IMR-90 (cell line): ENCODE results near the gene IGLL1. TPM values are rescaled to one million over a fixed set of nuclear protein-coding genes. Genes with fewer than 3 reads are reported as not detected.
A peak's percentile ranks its signal among the peaks of the same experiment; 100 is the strongest.

Experiments used
- ATAC-seq: fragments of 200-7000 bp; cut with Tn5 transposase; 2 replicates; pipeline ENCODE4 v1.9.1; 2020; ENCODE audit warnings: low read depth, mild to moderate bottlenecking, moderate library complexity
- BruUV-seq: library from RNA; stranded (reverse); fragments of 400-500 nt; replicated peaks from 2 replicates; lab custom pipeline; 2021; lab: Mats Ljungman, UMichigan
- CTCF ChIA-PET: fragments of 300-600 bp; formaldehyde crosslinking; extraction: SDS; loops from one replicate; lab custom pipeline; 2021; ENCODE audit warnings: antibody characterized with exemption; lab: Yijun Ruan, JAX
- POLR2A ChIA-PET: fragments of 300-600 bp; sonication (Branson Sonifier 250); formaldehyde crosslinking; loops from one replicate; lab custom pipeline; 2022; ENCODE audit warnings: antibody characterized with exemption; ENCODE audit not compliant: unreplicated experiment; lab: Charles Lee
- DNase-seq: peaks from one replicate; pipeline ENCODE4 v3.0.0; 2013
- H2AFZ ChIP-seq: replicated peaks from 2 replicates; pipeline ENCODE3; 2013; ENCODE audit warnings: low read length, mild to moderate bottlenecking; ENCODE audit not compliant: poor library complexity
- H2AK5ac ChIP-seq: 2 replicates; pipeline ENCODE4 v1.6.1; 2013; ENCODE audit warnings: low read depth, low read length, inconsistent platforms
- H2AK9ac ChIP-seq: replicated peaks from 2 replicates; pipeline ENCODE3; 2013; ENCODE audit warnings: mild to moderate bottlenecking, low read depth, low read length, moderate library complexity; ENCODE audit not compliant: poor library complexity
- H2BK120ac ChIP-seq: 2 replicates; pipeline ENCODE4 v1.6.1; 2013; ENCODE audit warnings: low read depth, low read length, inconsistent platforms
- H2BK15ac ChIP-seq: 3 replicates; pipeline ENCODE4 v1.6.1; 2013; ENCODE audit warnings: low read depth, low read length, inconsistent platforms
- H2BK20ac ChIP-seq: 2 replicates; pipeline ENCODE4 v1.6.1; 2013; ENCODE audit warnings: low read depth, mild to moderate bottlenecking, inconsistent platforms, low read length, moderate library complexity
- H2BK5ac ChIP-seq: 2 replicates; pipeline ENCODE4 v1.6.1; 2013; ENCODE audit warnings: mild to moderate bottlenecking, low read depth, low read length, inconsistent platforms; ENCODE audit not compliant: poor library complexity, severe bottlenecking
- H3K14ac ChIP-seq: replicated peaks from 2 replicates; pipeline ENCODE4 v1.6.1; 2013; ENCODE audit warnings: low read depth, low read length, inconsistent platforms
- H3K18ac ChIP-seq: 2 replicates; pipeline ENCODE4 v1.6.1; 2013; ENCODE audit warnings: low read depth, low read length, control low read depth
- H3K23ac ChIP-seq: 2 replicates; pipeline ENCODE4 v1.6.1; 2013; ENCODE audit warnings: low read depth, low read length, inconsistent platforms
- H3K27ac ChIP-seq: 2 replicates; pipeline ENCODE4 v1.5.1; 2013; ENCODE audit warnings: mild to moderate bottlenecking, control low read depth, low read length; ENCODE audit not compliant: insufficient read depth
- H3K27me3 ChIP-seq: 2 replicates; pipeline ENCODE4 v1.6.1; 2013; ENCODE audit warnings: low read length; ENCODE audit not compliant: control insufficient read depth, insufficient read depth
- H3K36me3 ChIP-seq: 2 replicates; pipeline ENCODE4 v1.6.1; 2013; ENCODE audit warnings: low read length, mixed read lengths; ENCODE audit not compliant: control insufficient read depth, insufficient read depth
- H3K4ac ChIP-seq: 2 replicates; pipeline ENCODE4 v1.6.1; 2013; ENCODE audit warnings: low read depth, low read length, inconsistent platforms
- H3K4me1 ChIP-seq: 2 replicates; pipeline ENCODE4 v1.6.1; 2013; ENCODE audit warnings: low read length, mixed read lengths; ENCODE audit not compliant: control insufficient read depth, insufficient read depth
- H3K4me2 ChIP-seq: 2 replicates; pipeline ENCODE4 v1.6.1; 2013; ENCODE audit warnings: low read depth, mild to moderate bottlenecking, control low read depth, low read length, moderate library complexity
- H3K4me3 ChIP-seq: 2 replicates; pipeline ENCODE4 v1.5.1; 2013; ENCODE audit warnings: low read depth, mild to moderate bottlenecking, control low read depth, low read length, moderate library complexity; ENCODE audit not compliant: insufficient read depth
- H3K56ac ChIP-seq: 2 replicates; pipeline ENCODE4 v1.6.1; 2013; ENCODE audit warnings: low read length, inconsistent platforms; ENCODE audit not compliant: insufficient read depth; ENCODE audit errors: extremely low read depth
- H3K79me1 ChIP-seq, 2 experiments: 2 replicates each; pipeline ENCODE4 v1.6.1; 2013; ENCODE audit warnings: low read length in 2 of 2, inconsistent platforms in 1 of 2, low read depth in 1 of 2
- H3K9ac ChIP-seq: 2 replicates; pipeline ENCODE4 v1.6.1; 2013; ENCODE audit warnings: low read depth, low read length, control low read depth
- H3K9me1 ChIP-seq: 2 replicates; pipeline ENCODE4 v1.6.1; 2013; ENCODE audit warnings: low read length, inconsistent platforms; ENCODE audit not compliant: insufficient read depth
- H3K9me3 ChIP-seq: 2 replicates; pipeline ENCODE4 v1.6.1; 2013; ENCODE audit warnings: low read length; ENCODE audit not compliant: control insufficient read depth, insufficient read depth
- H4K20me1 ChIP-seq: 2 replicates; pipeline ENCODE4 v1.6.1; 2013; ENCODE audit warnings: low read length, inconsistent platforms; ENCODE audit not compliant: insufficient read depth
- H4K5ac ChIP-seq: 2 replicates; pipeline ENCODE4 v1.6.1; 2013; ENCODE audit warnings: mild to moderate bottlenecking, low read depth, low read length, control low read depth
- H4K8ac ChIP-seq, 2 experiments: 2 replicates each; pipeline ENCODE4 v1.6.1; 2013; ENCODE audit warnings: low read depth in 2 of 2, low read length in 2 of 2, control low read depth in 1 of 2, inconsistent platforms in 1 of 2
- H4K91ac ChIP-seq: 2 replicates; pipeline ENCODE4 v1.6.1; 2013; ENCODE audit warnings: low read depth, low read length, inconsistent platforms; ENCODE audit not compliant: insufficient read depth
- BHLHE40 ChIP-seq: fragments of 150-350 bp; IDR thresholded peaks from 2 replicates; pipeline ENCODE4 v1.6.1; 2016; ENCODE audit warnings: mild to moderate bottlenecking, low read depth, low read length
- CEBPB ChIP-seq: IDR thresholded peaks from 2 replicates; pipeline ENCODE4 v1.6.1; 2012; ENCODE audit warnings: low read depth, low read length, improper control_type of control experiment
- CHD1 ChIP-seq: IDR thresholded peaks from 2 replicates; pipeline ENCODE4 v1.6.1; 2012; ENCODE audit warnings: low read depth, low read length, improper control_type of control experiment
- FOS ChIP-seq: fragments of 150-350 bp; IDR thresholded peaks from 2 replicates; pipeline ENCODE4 v1.6.1; 2016; ENCODE audit warnings: low read depth, low read length
- MAFK ChIP-seq: IDR thresholded peaks from 2 replicates; pipeline ENCODE4 v1.6.1; 2012; ENCODE audit warnings: low read depth, low read length, improper control_type of control experiment
- MAZ ChIP-seq: IDR thresholded peaks from 2 replicates; pipeline ENCODE4 v1.6.1; 2012; ENCODE audit warnings: low read depth, mild to moderate bottlenecking, low read length, improper control_type of control experiment, moderate library complexity, borderline replicate concordance
- MXI1 ChIP-seq: IDR thresholded peaks from 2 replicates; pipeline ENCODE4 v1.6.1; 2012; ENCODE audit warnings: low read depth, mild to moderate bottlenecking, low read length, moderate library complexity, borderline replicate concordance
- NFE2L2 ChIP-seq: fragments of 150-350 bp; IDR thresholded peaks from 2 replicates; pipeline ENCODE4 v1.6.1; 2016; ENCODE audit warnings: low read depth, mild to moderate bottlenecking, low read length
- POLR2A ChIP-seq: IDR thresholded peaks from 2 replicates; pipeline ENCODE4 v1.6.1; 2012; ENCODE audit warnings: mild to moderate bottlenecking, low read depth, low read length
- RCOR1 ChIP-seq: IDR thresholded peaks from 2 replicates; pipeline ENCODE4 v1.6.1; 2012; ENCODE audit warnings: mild to moderate bottlenecking, low read length, improper control_type of control experiment; ENCODE audit not compliant: insufficient replicate concordance
- RFX5 ChIP-seq: IDR thresholded peaks from 2 replicates; pipeline ENCODE4 v1.8.0; 2012; ENCODE audit warnings: low read depth, mild to moderate bottlenecking, low read length, moderate library complexity
- SMC3 ChIP-seq: fragments of 150-350 bp; IDR thresholded peaks from 2 replicates; pipeline ENCODE4 v1.6.1; 2016; ENCODE audit warnings: low read depth, mild to moderate bottlenecking, antibody characterized with exemption, low read length, moderate library complexity
- WGBS, 2 experiments: methylation state at CpG; one replicate each; pipeline versions ENCODE4 v1.1.5 to v1.1.7; 2013; ENCODE audit warnings: missing lambda C conversion rate in 2 of 2; ENCODE audit not compliant: insufficient read length in 1 of 2; ENCODE audit errors: extremely low coverage in 2 of 2; 5-methylcytosine and 5-hydroxymethylcytosine counted together
- dilution Hi-C: fragments of 300-500 bp; cut with HindIII; formaldehyde crosslinking; loops from one replicate; pipeline ENCODE4 v1.14.3; 2018; ENCODE audit warnings: low sequenced_read_pairs; ENCODE audit not compliant: unreplicated experiment
- in situ Hi-C: fragments of 300-500 bp; cut with MboI; formaldehyde crosslinking; loops from 3 replicates; pipeline ENCODE4 v1.14.3; 2019; ENCODE audit warnings: low sequenced_read_pairs, inconsistent platforms, mixed read lengths
- intact Hi-C: fragments of 100-400 bp; cut with micrococcal nuclease; formaldehyde crosslinking; loops from 2 replicates; pipeline ENCODE4 v1.10.0; 2022
- polyA plus RNA-seq, 3 experiments: library from polyadenylated mRNA; depleted of rRNA; stranded (reverse); fragments of >200 nt; gene quantifications; 2 replicates each; pipeline ENCODE4 v1.2.3, GENCODE V29; 2012; ENCODE audit warnings: low replicate concordance in 1 of 3
- total RNA-seq: library from RNA; depleted of rRNA; stranded (reverse); fragments of >200 nt; gene quantifications from 2 replicates; pipeline ENCODE4 v1.2.3, GENCODE V29; 2012
- TF ChIP-seq, protein P1 (sequence below): conservative IDR thresholded peaks from 2 replicates; pipeline ENCODE4 v1.5.1; 2012; ENCODE audit warnings: mild to moderate bottlenecking, low read depth, low read length, improper control_type of control experiment
- TF ChIP-seq, protein P2 (sequence below): fragments of 150-350 bp; IDR thresholded peaks from 2 replicates; pipeline ENCODE4 v1.6.1; 2016; ENCODE audit warnings: low read depth, mild to moderate bottlenecking, low read length, moderate library complexity, borderline replicate concordance
- TF ChIP-seq, protein P3 (sequence below): fragments of 150-350 bp; IDR thresholded peaks from 2 replicates; pipeline ENCODE4 v1.6.1; 2017; ENCODE audit warnings: mild to moderate bottlenecking, antibody characterized with exemption, low read length, low read depth

Gene IGLL1
- total and polyA plus RNA-seq, 2 of the 4 experiments (the other 2 are of a cell fraction) = not detected

DNA sequence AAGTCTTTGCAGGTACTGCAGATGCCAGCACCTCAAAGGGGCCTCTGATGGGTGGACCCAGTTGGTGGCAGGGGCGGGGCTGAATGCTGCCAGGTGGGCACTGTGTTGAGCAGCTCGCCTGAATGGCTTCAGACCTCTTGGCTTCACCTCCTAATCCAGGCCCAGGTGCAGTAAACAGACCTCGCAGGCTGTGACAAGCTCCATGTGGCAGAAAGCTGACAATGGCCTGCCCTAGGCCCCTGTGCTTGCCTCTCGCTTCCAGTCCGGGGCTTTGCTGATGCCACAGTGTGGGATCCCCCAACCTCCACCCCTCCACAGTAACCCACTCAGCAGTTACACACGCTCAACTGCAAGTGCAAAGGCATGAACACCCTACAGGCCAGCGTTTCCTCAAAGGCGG lies 9.4 kb downstream of the IGLL1 start:
- Histone ChIP-seq H4K5ac (no peak overlapping the region), H3K4ac (no peak overlapping the region), H3K56ac (no peak overlapping the region), H3K18ac (no peak overlapping the region), H4K8ac (no peak overlapping the region), H3K27ac (no peak overlapping the region), H4K20me1 (no peaks in the 10 kb centered on the region), H3K9ac (no peak overlapping the region), H3K14ac (no peak overlapping the region), H3K9me1 (no peaks in the 10 kb centered on the region), H2AFZ (peak overlapping the region; percentile 33), H2BK5ac (no peak overlapping the region), H3K27me3 (peaks cover 26% of the 10 kb centered on the region), H2BK20ac (no peak overlapping the region), H2AK5ac (no peak overlapping the region), H3K79me1 (no peaks in the 10 kb centered on the region), H3K4me2 (no peak overlapping the region), H3K9me3 (no peaks in the 10 kb centered on the region), H3K4me1 (no peaks in the 10 kb centered on the region), H4K91ac (no peak overlapping the region), H3K4me3 (no peak overlapping the region), H2AK9ac (no peak overlapping the region), H3K36me3 (no peaks in the 10 kb centered on the region), H2BK120ac (no peak overlapping the region), H3K23ac (no peak overlapping the region), H2BK15ac (no peak overlapping the region)
- POLR2A ChIA-PET = no interaction called here
- ATAC-seq (no peak), DNase-seq (no peak)
- no CpG with 5 or more reads among the region's 8 CpGs for WGBS, 2 experiments
- dilution Hi-C loops = no loop called here
- intact Hi-C loops = no loop called here
- in situ Hi-C loops = no loop called here
- no TSS peak for BruUV-seq
- TF ChIP-seq RCOR1 (no peak), RFX5 (no peak), MXI1 (no peak), NFE2L2 (no peak), MAZ (no peak), BHLHE40 (no peak), CEBPB (no peak), POLR2A (no peak), SMC3 (no peak), MAFK (no peak), FOS (no peak), CHD1 (no peak)
- TF ChIP-seq, protein P1, sequence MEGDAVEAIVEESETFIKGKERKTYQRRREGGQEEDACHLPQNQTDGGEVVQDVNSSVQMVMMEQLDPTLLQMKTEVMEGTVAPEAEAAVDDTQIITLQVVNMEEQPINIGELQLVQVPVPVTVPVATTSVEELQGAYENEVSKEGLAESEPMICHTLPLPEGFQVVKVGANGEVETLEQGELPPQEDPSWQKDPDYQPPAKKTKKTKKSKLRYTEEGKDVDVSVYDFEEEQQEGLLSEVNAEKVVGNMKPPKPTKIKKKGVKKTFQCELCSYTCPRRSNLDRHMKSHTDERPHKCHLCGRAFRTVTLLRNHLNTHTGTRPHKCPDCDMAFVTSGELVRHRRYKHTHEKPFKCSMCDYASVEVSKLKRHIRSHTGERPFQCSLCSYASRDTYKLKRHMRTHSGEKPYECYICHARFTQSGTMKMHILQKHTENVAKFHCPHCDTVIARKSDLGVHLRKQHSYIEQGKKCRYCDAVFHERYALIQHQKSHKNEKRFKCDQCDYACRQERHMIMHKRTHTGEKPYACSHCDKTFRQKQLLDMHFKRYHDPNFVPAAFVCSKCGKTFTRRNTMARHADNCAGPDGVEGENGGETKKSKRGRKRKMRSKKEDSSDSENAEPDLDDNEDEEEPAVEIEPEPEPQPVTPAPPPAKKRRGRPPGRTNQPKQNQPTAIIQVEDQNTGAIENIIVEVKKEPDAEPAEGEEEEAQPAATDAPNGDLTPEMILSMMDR = no peak
- TF ChIP-seq, protein P2, sequence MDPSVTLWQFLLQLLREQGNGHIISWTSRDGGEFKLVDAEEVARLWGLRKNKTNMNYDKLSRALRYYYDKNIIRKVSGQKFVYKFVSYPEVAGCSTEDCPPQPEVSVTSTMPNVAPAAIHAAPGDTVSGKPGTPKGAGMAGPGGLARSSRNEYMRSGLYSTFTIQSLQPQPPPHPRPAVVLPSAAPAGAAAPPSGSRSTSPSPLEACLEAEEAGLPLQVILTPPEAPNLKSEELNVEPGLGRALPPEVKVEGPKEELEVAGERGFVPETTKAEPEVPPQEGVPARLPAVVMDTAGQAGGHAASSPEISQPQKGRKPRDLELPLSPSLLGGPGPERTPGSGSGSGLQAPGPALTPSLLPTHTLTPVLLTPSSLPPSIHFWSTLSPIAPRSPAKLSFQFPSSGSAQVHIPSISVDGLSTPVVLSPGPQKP = no peak
- TF ChIP-seq, protein P3, sequence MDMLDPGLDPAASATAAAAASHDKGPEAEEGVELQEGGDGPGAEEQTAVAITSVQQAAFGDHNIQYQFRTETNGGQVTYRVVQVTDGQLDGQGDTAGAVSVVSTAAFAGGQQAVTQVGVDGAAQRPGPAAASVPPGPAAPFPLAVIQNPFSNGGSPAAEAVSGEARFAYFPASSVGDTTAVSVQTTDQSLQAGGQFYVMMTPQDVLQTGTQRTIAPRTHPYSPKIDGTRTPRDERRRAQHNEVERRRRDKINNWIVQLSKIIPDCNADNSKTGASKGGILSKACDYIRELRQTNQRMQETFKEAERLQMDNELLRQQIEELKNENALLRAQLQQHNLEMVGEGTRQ = no peak
- CTCF ChIA-PET = no interaction called here
